ENCODE measurements around the gene TMC2.

DNA sequence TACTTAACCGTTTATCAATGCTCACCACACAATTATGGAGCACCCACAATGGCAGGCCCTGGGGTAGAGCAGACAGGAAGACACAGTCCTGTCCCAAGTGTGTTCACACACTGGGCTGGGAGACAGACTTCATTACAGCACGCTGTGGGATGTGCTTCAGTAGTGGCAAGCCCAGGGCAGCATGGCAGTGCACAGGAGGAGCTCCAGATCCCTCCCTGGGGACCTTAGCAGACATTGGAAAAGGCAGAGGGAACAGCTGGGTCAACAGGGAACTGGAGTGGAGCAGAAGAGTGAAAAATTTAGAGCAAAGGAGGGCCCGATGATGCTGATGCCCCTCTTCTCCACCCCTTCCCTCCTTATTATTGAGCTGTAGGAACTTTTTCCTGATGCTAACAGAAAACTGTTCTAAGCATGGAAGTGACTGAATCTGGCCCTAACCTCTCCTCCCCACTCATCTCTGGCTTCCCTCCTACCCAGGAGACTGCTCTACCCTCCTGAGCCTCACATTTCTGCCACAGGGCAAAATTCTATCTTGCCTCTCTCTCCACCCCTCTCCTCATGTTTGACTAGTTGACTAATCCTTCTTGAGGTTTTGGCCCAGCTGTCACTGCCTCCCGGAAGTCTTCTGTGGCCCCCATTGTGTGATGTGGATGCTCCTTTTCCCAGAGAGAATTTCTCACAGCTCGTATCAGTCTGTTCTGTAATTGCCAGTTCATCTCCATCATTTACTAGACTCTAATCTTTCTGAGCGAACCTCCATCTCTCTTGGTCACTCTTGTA is 74.8 kb downstream of the TMC2 start:
- TF ChIP-seq, protein P1, sequence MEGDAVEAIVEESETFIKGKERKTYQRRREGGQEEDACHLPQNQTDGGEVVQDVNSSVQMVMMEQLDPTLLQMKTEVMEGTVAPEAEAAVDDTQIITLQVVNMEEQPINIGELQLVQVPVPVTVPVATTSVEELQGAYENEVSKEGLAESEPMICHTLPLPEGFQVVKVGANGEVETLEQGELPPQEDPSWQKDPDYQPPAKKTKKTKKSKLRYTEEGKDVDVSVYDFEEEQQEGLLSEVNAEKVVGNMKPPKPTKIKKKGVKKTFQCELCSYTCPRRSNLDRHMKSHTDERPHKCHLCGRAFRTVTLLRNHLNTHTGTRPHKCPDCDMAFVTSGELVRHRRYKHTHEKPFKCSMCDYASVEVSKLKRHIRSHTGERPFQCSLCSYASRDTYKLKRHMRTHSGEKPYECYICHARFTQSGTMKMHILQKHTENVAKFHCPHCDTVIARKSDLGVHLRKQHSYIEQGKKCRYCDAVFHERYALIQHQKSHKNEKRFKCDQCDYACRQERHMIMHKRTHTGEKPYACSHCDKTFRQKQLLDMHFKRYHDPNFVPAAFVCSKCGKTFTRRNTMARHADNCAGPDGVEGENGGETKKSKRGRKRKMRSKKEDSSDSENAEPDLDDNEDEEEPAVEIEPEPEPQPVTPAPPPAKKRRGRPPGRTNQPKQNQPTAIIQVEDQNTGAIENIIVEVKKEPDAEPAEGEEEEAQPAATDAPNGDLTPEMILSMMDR (IDR thresholded peaks at IDR 0.05 in 8 of 11, conservative IDR thresholded peaks at IDR 0.05 in 3 of 11), result no peak
- TF ChIP-seq POLR2A (IDR thresholded peaks at IDR 0.05), result no peak
- TF ChIP-seq POLR2AphosphoS5 (IDR thresholded peaks at IDR 0.05), result no peak

Data from spleen (tissue), 7 donors.